GM20000 (cell line): ENCODE results near the gene GDPD5.

Experiments
- DNase-seq: peaks from one replicate; pipeline ENCODE4 v3.0.0; 2012; ENCODE audit warnings: low spot score
- TF ChIP-seq, protein P1 (sequence below): IDR thresholded peaks from 2 replicates; pipeline ENCODE4 v1.5.1; 2012; ENCODE audit warnings: mild to moderate bottlenecking, control low read depth; ENCODE audit errors: extremely low read depth, missing control alignments

Gene GDPD5

GRCh38 chr11:75437966-75438659 lies 87.6 kb downstream of the GDPD5 start:
- no peak for DNase-seq
- TF ChIP-seq, protein P1, sequence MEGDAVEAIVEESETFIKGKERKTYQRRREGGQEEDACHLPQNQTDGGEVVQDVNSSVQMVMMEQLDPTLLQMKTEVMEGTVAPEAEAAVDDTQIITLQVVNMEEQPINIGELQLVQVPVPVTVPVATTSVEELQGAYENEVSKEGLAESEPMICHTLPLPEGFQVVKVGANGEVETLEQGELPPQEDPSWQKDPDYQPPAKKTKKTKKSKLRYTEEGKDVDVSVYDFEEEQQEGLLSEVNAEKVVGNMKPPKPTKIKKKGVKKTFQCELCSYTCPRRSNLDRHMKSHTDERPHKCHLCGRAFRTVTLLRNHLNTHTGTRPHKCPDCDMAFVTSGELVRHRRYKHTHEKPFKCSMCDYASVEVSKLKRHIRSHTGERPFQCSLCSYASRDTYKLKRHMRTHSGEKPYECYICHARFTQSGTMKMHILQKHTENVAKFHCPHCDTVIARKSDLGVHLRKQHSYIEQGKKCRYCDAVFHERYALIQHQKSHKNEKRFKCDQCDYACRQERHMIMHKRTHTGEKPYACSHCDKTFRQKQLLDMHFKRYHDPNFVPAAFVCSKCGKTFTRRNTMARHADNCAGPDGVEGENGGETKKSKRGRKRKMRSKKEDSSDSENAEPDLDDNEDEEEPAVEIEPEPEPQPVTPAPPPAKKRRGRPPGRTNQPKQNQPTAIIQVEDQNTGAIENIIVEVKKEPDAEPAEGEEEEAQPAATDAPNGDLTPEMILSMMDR, result no peak

DNA sequence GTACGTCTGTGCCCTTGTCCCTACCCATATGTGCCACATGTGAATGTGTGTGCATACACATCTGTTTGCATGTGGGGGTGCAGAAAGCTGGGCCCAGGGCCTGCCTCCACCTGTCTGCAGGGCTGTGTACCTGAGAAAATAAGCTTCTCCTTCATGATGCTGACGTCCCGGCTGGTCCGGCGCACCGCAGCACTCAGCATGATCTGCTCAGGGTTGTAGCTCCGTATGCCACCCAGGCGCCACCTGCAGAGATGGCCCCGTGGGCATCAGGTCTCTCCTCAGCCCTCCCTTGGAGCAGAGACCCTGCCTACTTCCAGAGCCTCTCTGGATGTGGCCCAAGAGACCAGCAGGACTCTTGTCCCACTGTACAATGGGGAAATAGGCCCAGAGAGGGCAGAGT lies 88.9 kb downstream of the GDPD5 start:
- TF ChIP-seq, protein P1, result no peak
- no peak for DNase-seq

DNA sequence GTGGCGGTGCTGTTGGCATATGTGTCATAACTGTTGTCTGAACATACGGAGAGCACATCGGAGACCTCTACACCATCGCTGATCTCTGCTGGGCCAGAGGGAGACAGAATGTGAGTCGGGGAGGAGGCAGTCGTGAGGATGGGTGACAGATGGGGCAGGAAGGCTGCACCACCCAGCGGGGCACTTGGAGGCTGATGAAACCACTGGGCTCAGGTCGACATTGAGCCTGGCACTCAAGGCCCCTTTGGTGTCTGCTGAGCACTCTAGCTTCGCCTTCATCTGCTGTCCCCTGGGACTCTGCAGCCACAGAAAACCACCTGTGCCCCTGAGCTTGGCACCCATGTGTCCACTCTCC lies 90.2 kb downstream of the GDPD5 start:
- TF ChIP-seq, protein P1, result no peak
- no peak for DNase-seq

DNA sequence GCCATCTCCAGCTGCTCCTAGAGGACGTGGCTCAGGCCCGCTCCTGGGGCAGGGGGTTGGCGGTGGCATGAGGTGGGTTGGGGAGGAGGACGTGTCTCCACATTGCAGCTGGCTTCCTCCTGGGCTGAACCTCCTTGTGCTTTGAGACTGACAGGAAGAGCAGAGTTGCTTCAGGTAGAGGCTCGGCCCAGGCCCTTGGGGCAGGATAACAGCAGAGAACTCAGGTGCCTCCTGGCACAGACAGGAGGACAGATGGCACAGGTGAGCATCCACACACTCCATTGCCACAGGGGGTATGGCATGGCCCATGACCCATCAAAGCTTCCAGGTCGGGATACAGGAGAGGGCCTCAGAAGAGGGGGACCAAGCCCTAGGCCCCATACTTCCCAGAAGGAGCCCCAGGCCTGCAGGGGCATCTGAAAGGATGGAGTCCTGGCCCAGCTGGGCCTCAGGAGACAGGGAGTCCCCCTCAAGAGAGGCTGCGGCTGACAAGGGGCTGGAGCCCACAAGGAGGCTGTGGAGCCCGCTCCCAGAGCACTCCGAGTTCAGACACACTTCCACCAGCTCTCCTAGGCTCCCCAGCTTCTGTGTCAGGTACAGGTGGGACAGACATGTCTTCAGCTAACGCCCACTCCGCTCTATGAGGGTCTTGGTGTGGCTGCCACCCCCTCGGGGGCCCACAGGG lies 90.7 kb downstream of the GDPD5 start:
- TF ChIP-seq, protein P1, result no peak
- no peak for DNase-seq

GRCh38 chr11:75434051-75434450 lies 91.7 kb downstream of the GDPD5 start:
- TF ChIP-seq, protein P1, result no peak
- DNase-seq, result no peak

DNA sequence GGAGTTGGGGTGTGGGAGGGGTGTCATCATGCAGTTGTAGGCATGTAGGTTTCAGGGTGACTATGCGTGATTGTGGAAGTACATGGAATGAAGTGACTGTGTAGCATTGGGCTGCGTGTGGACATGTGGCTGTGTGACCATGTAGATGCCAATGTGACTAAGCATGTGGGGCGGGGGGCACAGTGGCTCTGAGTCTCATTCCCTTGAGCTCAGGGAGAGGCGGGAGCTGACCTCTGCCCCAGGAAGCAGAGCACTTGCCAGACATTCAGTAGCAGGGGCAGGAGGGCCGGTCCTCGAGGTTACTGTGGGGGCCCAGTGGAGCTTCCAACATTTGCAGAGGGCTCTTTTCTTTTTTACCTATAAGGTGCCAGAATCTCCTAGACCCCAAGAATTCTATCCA lies 92.3 kb downstream of the GDPD5 start:
- no peak for DNase-seq
- TF ChIP-seq, protein P1, result no peak

- DNase-seq, result no peak
- TF ChIP-seq, protein P1, result no peak
These were observed 92.8 kb downstream of the GDPD5 start, which contains the start of gene KLHL35 for GRCh38 chr11:75432911-75433321. TSS of gene KLHL35 (minus strand) at chr11:75433203. CDS start at chr11:75430629, 2,574 bp downstream.
